ENCODE measurements around the gene KLHDC4. TPM values are rescaled to one million over a fixed set of nuclear protein-coding genes. Genes with fewer than 3 reads are reported as not detected.

Gene KLHDC4
- total and polyA plus RNA-seq, 2 experiments from 2014 or later: 23.0 to 41.1 TPM

GRCh38 chr16:87724490-87725291 is 41.1 kb downstream of the KLHDC4 start:
- Mint-ChIP-seq H3K4me3 (no peak overlapping the region), H3K36me3 (ENCODE audit: low read depth) (peaks cover 66% of the 10 kb centered on the region), H3K9me3 (peaks cover 2% of the 10 kb centered on the region; the same call in 2 of the 3 replicates), H3K27me3 (ENCODE audit: insufficient read depth, low read depth, poor library complexity) (peaks cover 4% of the 10 kb centered on the region), H3K4me1 (peaks cover 3% of the 10 kb centered on the region; the same call in 2 of the 3 replicates), H3K27ac (no peak overlapping the region)
- Histone ChIP-seq H2AFZ (no peak overlapping the region), H3F3A (replicated peaks; ENCODE audit: low read depth) (no peaks in the 10 kb centered on the region; the same call in 1 of the 2 replicates), H3K4me1 (ENCODE audit: insufficient read depth) (no peaks in the 10 kb centered on the region), H3K4me3 (no peak overlapping the region), H4K20me1 (replicated peaks; ENCODE audit: insufficient read depth) (peaks cover 26% of the 10 kb centered on the region), H3K4me2 (no peak overlapping the region), H3K27ac (ENCODE audit: low read depth) (no peak overlapping the region), H3K27me3 (ENCODE audit: insufficient read depth) (no peaks in the 10 kb centered on the region), H3K9me2 (ENCODE audit: insufficient read depth) (no peaks in the 10 kb centered on the region), H3K36me3 (ENCODE audit: insufficient read depth) (peaks cover 15% of the 10 kb centered on the region), H3K79me2 (replicated peaks; ENCODE audit: insufficient read depth) (peaks cover 41% of the 10 kb centered on the region)
- ATAC-seq (no peak), DNase-seq (ENCODE audit: low spot score) (no peak)
- no peak for TF ChIP-seq JUNB (IDR thresholded peaks at IDR 0.05; ENCODE audit: unreplicated experiment)
- TF ChIP-seq CTCF (conservative IDR thresholded peaks at IDR 0.05; ENCODE audit: low read depth in 2 of 2): no peak
- TF ChIP-seq POLR2AphosphoS5 (IDR thresholded peaks at IDR 0.05; ENCODE audit: low read depth): no peak
- TF ChIP-seq NANOG (IDR thresholded peaks at IDR 0.05; ENCODE audit: borderline replicate concordance): no peak
- no peak for TF ChIP-seq ZNF462 (CRISPR knock-in tag; IDR thresholded peaks at IDR 0.05)
- no peak for TF ChIP-seq STAT1 (IDR thresholded peaks at IDR 0.05; ENCODE audit: unreplicated experiment)
- TF ChIP-seq ZNF114 (CRISPR knock-in tag; IDR thresholded peaks at IDR 0.05): no peak
- no peak for TF ChIP-seq EZH2 (IDR thresholded peaks at IDR 0.05; ENCODE audit: low read depth, unreplicated experiment)
- no peak for TF ChIP-seq EZH2phosphoT487 (IDR thresholded peaks at IDR 0.05; ENCODE audit: unreplicated experiment)
- TF ChIP-seq ZNF331 (CRISPR knock-in tag; IDR thresholded peaks at IDR 0.05; ENCODE audit: low read depth): no peak

Data from GM23338 (cell line).